PC-9 (cell line): ENCODE measurements around the gene ZIC5. TPM values are rescaled to one million over a fixed set of nuclear protein-coding genes. Genes with fewer than 3 reads are reported as not detected.

ENCODE experiments used
- BruUV-seq: library from RNA; stranded (reverse); fragments of 400-500 nt; replicated peaks from 2 replicates; lab custom pipeline; 2021; lab: Mats Ljungman, UMichigan
- CTCF ChIA-PET: fragments of 300-600 bp; sonication (Branson Sonifier 250); formaldehyde crosslinking; loops from one replicate; lab custom pipeline; 2022; ENCODE audit warnings: antibody characterized with exemption; lab: Charles Lee
- POLR2A ChIA-PET: fragments of 300-600 bp; sonication (Branson Sonifier 250); formaldehyde crosslinking; loops from one replicate; lab custom pipeline; 2022; ENCODE audit warnings: antibody characterized with exemption; ENCODE audit not compliant: unreplicated experiment; lab: Charles Lee
- DNase-seq, 2 experiments: peaks; one replicate each; pipeline versions ENCODE4 v3.0.0 to v3.0.0-alpha.2; 2015 to 2022; ENCODE audit warnings: mixed read lengths in 1 of 2
- H2AFZ ChIP-seq: fragments of 200-600 bp; sonication (generic); 2 replicates; pipeline ENCODE4 v1.8.1; 2017; ENCODE audit warnings: antibody characterized with exemption
- H3F3A ChIP-seq: fragments of 200-600 bp; sonication (generic); 2 replicates; pipeline ENCODE4 v1.8.1; 2017; ENCODE audit warnings: antibody characterized with exemption, mild to moderate bottlenecking, low read depth; ENCODE audit not compliant: insufficient read depth
- H3K27ac ChIP-seq: fragments of 200-600 bp; sonication (generic); 2 replicates; pipeline ENCODE4 v1.6.1; 2016; ENCODE audit warnings: mixed run types
- H3K27me3 ChIP-seq: fragments of 200-600 bp; sonication (generic); 2 replicates; pipeline ENCODE4 v1.6.1; 2016; ENCODE audit warnings: low read depth, mixed run types; ENCODE audit not compliant: insufficient read depth
- H3K36me3 ChIP-seq: fragments of 200-600 bp; sonication (generic); 2 replicates; pipeline ENCODE4 v1.6.1; 2016; ENCODE audit warnings: low read depth, mixed run types
- H3K4me1 ChIP-seq: fragments of 200-600 bp; sonication (generic); replicated peaks from 2 replicates; pipeline ENCODE4 v1.6.1; 2016; ENCODE audit warnings: mixed run types; ENCODE audit not compliant: insufficient read depth
- H3K4me2 ChIP-seq: fragments of 200-600 bp; sonication (generic); 2 replicates; pipeline ENCODE4 v1.6.1; 2017; ENCODE audit warnings: mixed run types
- H3K4me3 ChIP-seq: fragments of 200-600 bp; sonication (generic); 2 replicates; pipeline ENCODE4 v1.6.1; 2016; ENCODE audit warnings: mixed run types
- H3K79me2 ChIP-seq: fragments of 200-600 bp; sonication (generic); 2 replicates; pipeline ENCODE4 v1.6.1; 2017; ENCODE audit warnings: low read depth, mixed run types
- H3K9me2 ChIP-seq: fragments of 200-600 bp; sonication (generic); 2 replicates; pipeline ENCODE4 v1.8.1; 2017; ENCODE audit warnings: mild to moderate bottlenecking; ENCODE audit not compliant: insufficient read depth
- H3K9me3 ChIP-seq: fragments of 200-600 bp; sonication (generic); 2 replicates; pipeline ENCODE4 v1.8.1; 2016; ENCODE audit warnings: low read depth; ENCODE audit not compliant: insufficient read depth
- H4K20me1 ChIP-seq: fragments of 200-600 bp; sonication (generic); 2 replicates; pipeline ENCODE4 v1.8.1; 2017; ENCODE audit not compliant: insufficient read depth
- EZH2 ChIP-seq: fragments of 200-600 bp; sonication (generic); IDR thresholded peaks from 2 replicates; pipeline ENCODE4 v1.8.0; 2017; ENCODE audit warnings: antibody characterized with exemption, low read depth
- intact Hi-C: fragments of 100-400 bp; cut with micrococcal nuclease; formaldehyde crosslinking; loops from one replicate; pipeline ENCODE4 v1.10.0; 2022; ENCODE audit not compliant: unreplicated experiment
- total RNA-seq: library from RNA; stranded (reverse); gene quantifications from 2 replicates; pipeline ENCODE4 v1.2.3, GENCODE V29; 2021
- TF ChIP-seq, protein P1 (sequence below): fragments of 200-600 bp; sonication (generic); conservative IDR thresholded peaks from 2 replicates; pipeline ENCODE4 v1.6.1; 2017; ENCODE audit warnings: mixed run types, antibody characterized with exemption, mild to moderate bottlenecking, moderate library complexity

ZIC5 gene
- total RNA-seq, 1 experiment from 2014 or later = 0.61 TPM

DNA sequence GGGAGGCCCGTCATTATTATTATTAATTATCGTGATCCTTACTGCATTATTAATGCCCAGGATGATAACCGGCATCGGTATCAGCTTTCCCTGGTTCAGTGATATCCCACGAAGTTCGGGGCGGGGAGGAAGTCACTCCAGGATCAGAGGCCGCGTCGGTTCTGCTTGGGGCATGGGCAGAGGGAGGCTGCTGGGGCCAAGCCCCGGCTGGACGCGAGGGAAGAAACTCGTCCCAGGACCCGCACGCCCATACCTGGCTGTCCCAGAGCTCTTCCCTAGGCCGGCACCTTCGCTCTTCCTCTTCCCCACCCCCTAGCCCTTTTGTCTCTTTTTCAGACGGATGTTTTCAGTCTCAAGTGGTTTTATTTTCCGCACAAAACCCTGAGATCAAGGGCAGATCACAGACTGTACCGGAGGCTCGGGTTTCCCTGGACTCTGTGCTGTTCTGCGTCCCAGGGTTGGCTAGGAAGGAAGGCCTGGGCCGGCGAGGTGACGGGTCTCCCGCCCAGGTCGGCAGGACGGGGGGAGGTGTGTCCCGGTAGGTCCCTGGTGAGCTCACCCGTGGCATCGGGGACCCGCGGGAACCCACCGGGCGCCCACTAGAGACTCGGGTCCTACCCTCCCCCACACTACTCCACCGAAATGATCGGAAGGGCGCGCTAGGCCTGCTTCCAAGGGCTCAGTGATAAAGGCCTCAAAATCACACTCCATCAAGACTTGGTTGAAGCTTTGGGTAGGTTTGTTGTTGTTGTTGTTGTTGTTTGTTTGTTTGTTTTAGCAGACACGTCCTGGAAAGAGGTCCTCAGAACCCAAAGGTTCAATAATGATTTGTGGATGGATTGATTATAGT is 17.9 kb upstream of the ZIC5 start:
- Histone ChIP-seq H3K27ac (no peak overlapping the region), H3K79me2 (peaks cover 7% of the 10 kb centered on the region), H3K4me2 (no peak overlapping the region), H3F3A (peaks cover 8% of the 10 kb centered on the region; the same call in 1 of the 2 replicates), H2AFZ (no peak overlapping the region), H3K36me3 (0 out of 2 replicates have a peak, but pooled peaks cover 8% of the 10 kb centered on the region), H3K9me3 (no peaks in the 10 kb centered on the region), H3K4me3 (no peak overlapping the region), H3K4me1 (peaks cover 15% of the 10 kb centered on the region), H3K27me3 (no peaks in the 10 kb centered on the region), H4K20me1 (peaks cover 1% of the 10 kb centered on the region; the same call in 1 of the 2 replicates), H3K9me2 (no peaks in the 10 kb centered on the region)
- BruUV-seq = no TSS peak
- TF ChIP-seq, protein P1, sequence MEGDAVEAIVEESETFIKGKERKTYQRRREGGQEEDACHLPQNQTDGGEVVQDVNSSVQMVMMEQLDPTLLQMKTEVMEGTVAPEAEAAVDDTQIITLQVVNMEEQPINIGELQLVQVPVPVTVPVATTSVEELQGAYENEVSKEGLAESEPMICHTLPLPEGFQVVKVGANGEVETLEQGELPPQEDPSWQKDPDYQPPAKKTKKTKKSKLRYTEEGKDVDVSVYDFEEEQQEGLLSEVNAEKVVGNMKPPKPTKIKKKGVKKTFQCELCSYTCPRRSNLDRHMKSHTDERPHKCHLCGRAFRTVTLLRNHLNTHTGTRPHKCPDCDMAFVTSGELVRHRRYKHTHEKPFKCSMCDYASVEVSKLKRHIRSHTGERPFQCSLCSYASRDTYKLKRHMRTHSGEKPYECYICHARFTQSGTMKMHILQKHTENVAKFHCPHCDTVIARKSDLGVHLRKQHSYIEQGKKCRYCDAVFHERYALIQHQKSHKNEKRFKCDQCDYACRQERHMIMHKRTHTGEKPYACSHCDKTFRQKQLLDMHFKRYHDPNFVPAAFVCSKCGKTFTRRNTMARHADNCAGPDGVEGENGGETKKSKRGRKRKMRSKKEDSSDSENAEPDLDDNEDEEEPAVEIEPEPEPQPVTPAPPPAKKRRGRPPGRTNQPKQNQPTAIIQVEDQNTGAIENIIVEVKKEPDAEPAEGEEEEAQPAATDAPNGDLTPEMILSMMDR = no peak
- TF ChIP-seq EZH2 = no peak
- intact Hi-C loops = loop anchor here (10.0 kb wide), 1 partner anchor 525 kb away; no protein-coding TSS in a partner anchor
- ChIA-PET POLR2A (no interaction called here), CTCF (no interaction called here)
- DNase-seq = no peak

- TF ChIP-seq EZH2 = no peak
- TF ChIP-seq, protein P1 = no peak
These were observed 17.1 kb upstream of the ZIC5 start for GRCh38 chr13:99988529-99989275.

More at GRCh38 chr13:99988529-99989275, 17.1 kb upstream of the ZIC5 start:
- H3K9me2 ChIP-seq = no peaks in the 10 kb centered on the region
- H2AFZ ChIP-seq = no peak overlapping the region
- H3F3A ChIP-seq = peaks cover 8% of the 10 kb centered on the region; the same call in 1 of the 2 replicates
- H3K4me2 ChIP-seq = no peak overlapping the region
- H3K9me3 ChIP-seq = no peaks in the 10 kb centered on the region
- H3K79me2 ChIP-seq = peaks cover 15% of the 10 kb centered on the region
- H3K27me3 ChIP-seq = no peaks in the 10 kb centered on the region
- H4K20me1 ChIP-seq = peaks cover 7% of the 10 kb centered on the region; the same call in 1 of the 2 replicates
- H3K36me3 ChIP-seq = 0 out of 2 replicates have a peak, but pooled peaks cover 8% of the 10 kb centered on the region
- ChIA-PET POLR2A (no interaction called here), CTCF (no interaction called here)
- H3K4me1 ChIP-seq = peaks cover 20% of the 10 kb centered on the region
- no peak for DNase-seq
- H3K4me3 ChIP-seq = no peak overlapping the region
- no peak overlapping the region for H3K27ac ChIP-seq
- intact Hi-C loops = loop anchor here (10.0 kb wide), 1 partner anchor 526 kb away; no protein-coding TSS in a partner anchor
- no TSS peak for BruUV-seq
